Liver (tissue), 9 donors: ENCODE results near the gene DNAJC6. TPM values are rescaled to one million over a fixed set of nuclear protein-coding genes. Genes with fewer than 3 reads are reported as not detected.

Experiments
- DNase-seq: peaks from one replicate; pipeline ENCODE4 v3.0.0-alpha.2; 2017; ENCODE audit warnings: low spot score
- H3K27ac ChIP-seq, 2 donors: one replicate each; pipeline ENCODE4 v1.7.0; 2013; ENCODE audit warnings: inconsistent platforms in 2 of 2, low read length in 2 of 2, control low read depth in 1 of 2, low read depth in 1 of 2, mild to moderate bottlenecking in 1 of 2
- H3K27me3 ChIP-seq, 4 donors: one replicate each; pipeline versions ENCODE4 v1.6.1 to v1.7.0; 2013; ENCODE audit warnings: low read length in 3 of 4, inconsistent platforms in 1 of 4, mild to moderate bottlenecking in 1 of 4, moderate library complexity in 1 of 4; ENCODE audit not compliant: control insufficient read depth in 4 of 4, insufficient read depth in 4 of 4
- H3K36me3 ChIP-seq, 4 donors: one replicate each; pipeline versions ENCODE4 v1.6.1 to v1.7.0; 2013; ENCODE audit warnings: low read length in 3 of 4, mild to moderate bottlenecking in 3 of 4, low read depth in 1 of 4, moderate library complexity in 1 of 4; ENCODE audit not compliant: control insufficient read depth in 4 of 4, insufficient read depth in 3 of 4
- H3K4me1 ChIP-seq, 4 donors: one replicate each; pipeline versions ENCODE4 v1.6.1 to v1.7.0; 2013; ENCODE audit warnings: low read length in 3 of 4, mild to moderate bottlenecking in 3 of 4, moderate library complexity in 1 of 4; ENCODE audit not compliant: control insufficient read depth in 4 of 4, insufficient read depth in 4 of 4
- H3K4me3 ChIP-seq, 3 donors: one replicate each; pipeline versions ENCODE4 v1.6.1 to v1.7.0; 2013; ENCODE audit warnings: low read length in 3 of 3, control low read depth in 1 of 3, low read depth in 1 of 3, mild to moderate bottlenecking in 1 of 3
- H3K9ac ChIP-seq, 2 donors: one replicate each; pipeline ENCODE4 v1.7.0; 2013; ENCODE audit warnings: low read length in 2 of 2, mild to moderate bottlenecking in 2 of 2, moderate library complexity in 2 of 2, control low read depth in 1 of 2, low read depth in 1 of 2
- H3K9me3 ChIP-seq, 4 donors: one replicate each; pipeline versions ENCODE4 v1.6.1 to v1.7.0; 2013; ENCODE audit warnings: low read length in 3 of 4; ENCODE audit not compliant: control insufficient read depth in 4 of 4
- EGR1 ChIP-seq, 2 donors: IDR thresholded peaks; 2 replicates each; pipeline ENCODE4 v1.6.1; 2016 to 2018; ENCODE audit warnings: antibody characterized with exemption in 2 of 2, low read depth in 2 of 2
- FOXA1 ChIP-seq: IDR thresholded peaks from 2 replicates; pipeline ENCODE4 v1.6.1; 2016; ENCODE audit warnings: antibody characterized with exemption
- FOXA2 ChIP-seq: IDR thresholded peaks from 2 replicates; pipeline ENCODE4 v1.6.1; 2016; ENCODE audit warnings: antibody characterized with exemption
- GABPA ChIP-seq, 2 donors: IDR thresholded peaks in 1 of 2; conservative IDR thresholded peaks in 1 of 2; 2 replicates each; pipeline ENCODE4 v1.6.1; 2016; ENCODE audit warnings: antibody characterized with exemption in 2 of 2, mild to moderate bottlenecking in 1 of 2, moderate library complexity in 1 of 2
- HNF4A ChIP-seq, 2 donors: conservative IDR thresholded peaks; 2 replicates each; pipeline ENCODE4 v1.6.1; 2016; ENCODE audit warnings: antibody characterized with exemption in 2 of 2, mild to moderate bottlenecking in 2 of 2
- HNF4G ChIP-seq: IDR thresholded peaks from 2 replicates; pipeline ENCODE4 v1.6.1; 2016; ENCODE audit warnings: antibody characterized with exemption
- JUND ChIP-seq, 2 donors: IDR thresholded peaks; 2 replicates each; pipeline ENCODE4 v1.6.1; 2016; ENCODE audit warnings: antibody characterized with exemption in 2 of 2
- NR2F2 ChIP-seq: IDR thresholded peaks from 2 replicates; pipeline ENCODE4 v1.6.1; 2016; ENCODE audit warnings: antibody characterized with exemption
- RAD21 ChIP-seq, 2 donors: IDR thresholded peaks; 2 replicates each; pipeline ENCODE4 v1.6.1; 2016; ENCODE audit warnings: antibody characterized with exemption in 2 of 2, mild to moderate bottlenecking in 2 of 2
- RXRA ChIP-seq, 2 donors: IDR thresholded peaks; 2 replicates each; pipeline ENCODE4 v1.6.1; 2017 to 2018; ENCODE audit warnings: antibody characterized with exemption in 2 of 2, mild to moderate bottlenecking in 1 of 2
- SP1 ChIP-seq: IDR thresholded peaks from 2 replicates; pipeline ENCODE4 v1.6.1; 2018; ENCODE audit warnings: antibody characterized with exemption, mild to moderate bottlenecking
- TAF1 ChIP-seq: conservative IDR thresholded peaks from 2 replicates; pipeline ENCODE4 v1.6.1; 2016; ENCODE audit warnings: antibody characterized with exemption, mild to moderate bottlenecking
- YY1 ChIP-seq: IDR thresholded peaks from 2 replicates; pipeline ENCODE4 v1.6.1; 2016; ENCODE audit warnings: antibody characterized with exemption, mild to moderate bottlenecking
- WGBS: extraction: QIAGEN DNeasy Blood & Tissue Kit; methylation state at CpG from one replicate; pipeline ENCODE4 v1.1.7; 2013; 5-methylcytosine and 5-hydroxymethylcytosine counted together
- polyA plus RNA-seq, 2 donors: library from polyadenylated mRNA; stranded (reverse) in 1 of 2; unstranded in 1 of 2; fragments of 200-250 nt in 1 of 2; fragments of >200 nt in 1 of 2; fragmentation: Nextera tagmentation in 1 of 2; extraction: Ambion mirVana in 1 of 2; gene quantifications; one replicate each; pipeline versions ENCODE4 v1.2.1 to v1.2.3, GENCODE V29; 2013 to 2015
- total RNA-seq, 2 donors: library from RNA; depleted of rRNA; stranded (reverse); fragments of >200 nt; gene quantifications; one replicate each; pipeline ENCODE4 v1.2.3, GENCODE V29; 2014
- TF ChIP-seq, protein P1 (sequence below): IDR thresholded peaks from 2 replicates; pipeline ENCODE4 v1.6.1; 2016; ENCODE audit warnings: antibody characterized with exemption
- TF ChIP-seq, protein P2 (sequence below): IDR thresholded peaks from 2 replicates; pipeline ENCODE4 v1.6.1; 2016; ENCODE audit warnings: antibody characterized with exemption
- TF ChIP-seq, protein P3 (sequence below): fragments of 150-350 bp; IDR thresholded peaks from 2 replicates; pipeline ENCODE4 v1.5.1; 2017; ENCODE audit warnings: improper control_type of control experiment, low read depth, low read length; ENCODE audit not compliant: missing input control
- TF ChIP-seq, protein P4 (sequence below): IDR thresholded peaks from 2 replicates; pipeline ENCODE4 v1.6.1; 2016; ENCODE audit warnings: antibody characterized with exemption, mild to moderate bottlenecking
- TF ChIP-seq, protein P5 (sequence below): IDR thresholded peaks from 2 replicates; pipeline ENCODE4 v1.6.1; 2016; ENCODE audit warnings: antibody characterized with exemption
- donor health status: healthy.
- donor health status: healthy.
- donor health status: healthy.
- donor health status: healthy.
- donor health status: healthy.

The DNAJC6 gene
- total and polyA plus RNA-seq, 4 donors: 0.15 to 35.0 (median 0.30) TPM

DNA sequence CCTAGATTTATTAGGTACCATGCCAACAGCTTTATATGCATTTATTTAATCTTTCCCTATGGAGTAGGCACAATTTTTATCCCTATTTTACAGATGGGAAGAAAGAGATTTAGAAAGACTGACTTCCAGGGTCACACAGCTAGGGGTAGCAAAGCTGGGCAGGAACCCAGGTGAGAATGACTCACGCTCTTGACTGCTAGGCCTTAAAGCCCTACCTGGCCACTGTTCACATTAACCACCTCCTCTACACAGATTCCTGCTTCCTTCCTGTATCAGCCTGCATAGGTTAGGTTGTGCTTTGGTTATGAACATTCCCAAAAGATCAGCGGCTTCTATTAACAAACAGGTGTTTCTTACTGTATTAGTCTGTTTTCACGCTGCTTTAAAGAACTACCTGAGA, 53.2 kb downstream of the DNAJC6 start (continued):
- TF ChIP-seq, protein P1, sequence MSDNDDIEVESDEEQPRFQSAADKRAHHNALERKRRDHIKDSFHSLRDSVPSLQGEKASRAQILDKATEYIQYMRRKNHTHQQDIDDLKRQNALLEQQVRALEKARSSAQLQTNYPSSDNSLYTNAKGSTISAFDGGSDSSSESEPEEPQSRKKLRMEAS: no peak
- TF ChIP-seq HNF4G (no peak), RXRA (IDR thresholded peaks at IDR 0.05) (no peak), RAD21 (IDR thresholded peaks at IDR 0.05) (no peak)
- TF ChIP-seq, protein P2, sequence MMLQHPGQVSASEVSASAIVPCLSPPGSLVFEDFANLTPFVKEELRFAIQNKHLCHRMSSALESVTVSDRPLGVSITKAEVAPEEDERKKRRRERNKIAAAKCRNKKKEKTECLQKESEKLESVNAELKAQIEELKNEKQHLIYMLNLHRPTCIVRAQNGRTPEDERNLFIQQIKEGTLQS: no peak

DNA sequence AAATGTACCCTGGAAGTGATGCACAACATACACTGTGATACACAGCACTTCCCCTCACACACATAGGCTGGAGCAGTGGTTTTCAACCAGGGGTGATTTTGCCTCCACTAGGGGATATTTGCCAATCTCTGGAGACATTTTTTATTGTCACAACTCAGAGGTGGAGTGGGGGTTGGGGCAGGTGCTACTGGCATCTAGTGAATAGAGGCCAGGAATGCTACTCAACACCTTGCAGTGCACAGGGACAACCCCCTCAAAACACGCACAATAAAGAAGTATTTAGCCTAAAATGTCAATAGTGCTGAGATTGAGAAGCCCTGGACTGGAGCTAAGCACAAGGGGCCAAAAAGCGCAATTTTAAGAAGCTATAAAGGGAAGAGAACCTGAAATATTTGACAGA, 54.1 kb downstream of the DNAJC6 start:
- H3K9ac ChIP-seq: no peak overlapping the region
- no peaks in the 10 kb centered on the region for H3K9me3 ChIP-seq
- no peak overlapping the region for H3K27ac ChIP-seq
- no peak overlapping the region for H3K4me3 ChIP-seq
- no peak for DNase-seq
- no peaks in the 10 kb centered on the region for H3K27me3 ChIP-seq
- H3K36me3 ChIP-seq: no peaks in the 10 kb centered on the region
- WGBS: 93% methylated on average over 2 of the region's 2 CpGs
- H3K4me1 ChIP-seq: no peaks in the 10 kb centered on the region
- TF ChIP-seq YY1 (no peak), GABPA (IDR thresholded peaks at IDR 0.05 in 1 of 2, conservative IDR thresholded peaks at IDR 0.05 in 1 of 2) (no peak), HNF4A (conservative IDR thresholded peaks at IDR 0.05) (no peak), FOXA2 (no peak), NR2F2 (no peak), JUND (IDR thresholded peaks at IDR 0.05) (no peak), FOXA1 (no peak), RXRA (IDR thresholded peaks at IDR 0.05) (no peak), RAD21 (IDR thresholded peaks at IDR 0.05) (no peak), TAF1 (no peak), HNF4G (no peak), SP1 (no peak), EGR1 (IDR thresholded peaks at IDR 0.05; ENCODE audit: low read depth in 2 of 2) (no peak)
- TF ChIP-seq, protein P3, sequence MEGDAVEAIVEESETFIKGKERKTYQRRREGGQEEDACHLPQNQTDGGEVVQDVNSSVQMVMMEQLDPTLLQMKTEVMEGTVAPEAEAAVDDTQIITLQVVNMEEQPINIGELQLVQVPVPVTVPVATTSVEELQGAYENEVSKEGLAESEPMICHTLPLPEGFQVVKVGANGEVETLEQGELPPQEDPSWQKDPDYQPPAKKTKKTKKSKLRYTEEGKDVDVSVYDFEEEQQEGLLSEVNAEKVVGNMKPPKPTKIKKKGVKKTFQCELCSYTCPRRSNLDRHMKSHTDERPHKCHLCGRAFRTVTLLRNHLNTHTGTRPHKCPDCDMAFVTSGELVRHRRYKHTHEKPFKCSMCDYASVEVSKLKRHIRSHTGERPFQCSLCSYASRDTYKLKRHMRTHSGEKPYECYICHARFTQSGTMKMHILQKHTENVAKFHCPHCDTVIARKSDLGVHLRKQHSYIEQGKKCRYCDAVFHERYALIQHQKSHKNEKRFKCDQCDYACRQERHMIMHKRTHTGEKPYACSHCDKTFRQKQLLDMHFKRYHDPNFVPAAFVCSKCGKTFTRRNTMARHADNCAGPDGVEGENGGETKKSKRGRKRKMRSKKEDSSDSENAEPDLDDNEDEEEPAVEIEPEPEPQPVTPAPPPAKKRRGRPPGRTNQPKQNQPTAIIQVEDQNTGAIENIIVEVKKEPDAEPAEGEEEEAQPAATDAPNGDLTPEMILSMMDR: no peak
- TF ChIP-seq, protein P4, sequence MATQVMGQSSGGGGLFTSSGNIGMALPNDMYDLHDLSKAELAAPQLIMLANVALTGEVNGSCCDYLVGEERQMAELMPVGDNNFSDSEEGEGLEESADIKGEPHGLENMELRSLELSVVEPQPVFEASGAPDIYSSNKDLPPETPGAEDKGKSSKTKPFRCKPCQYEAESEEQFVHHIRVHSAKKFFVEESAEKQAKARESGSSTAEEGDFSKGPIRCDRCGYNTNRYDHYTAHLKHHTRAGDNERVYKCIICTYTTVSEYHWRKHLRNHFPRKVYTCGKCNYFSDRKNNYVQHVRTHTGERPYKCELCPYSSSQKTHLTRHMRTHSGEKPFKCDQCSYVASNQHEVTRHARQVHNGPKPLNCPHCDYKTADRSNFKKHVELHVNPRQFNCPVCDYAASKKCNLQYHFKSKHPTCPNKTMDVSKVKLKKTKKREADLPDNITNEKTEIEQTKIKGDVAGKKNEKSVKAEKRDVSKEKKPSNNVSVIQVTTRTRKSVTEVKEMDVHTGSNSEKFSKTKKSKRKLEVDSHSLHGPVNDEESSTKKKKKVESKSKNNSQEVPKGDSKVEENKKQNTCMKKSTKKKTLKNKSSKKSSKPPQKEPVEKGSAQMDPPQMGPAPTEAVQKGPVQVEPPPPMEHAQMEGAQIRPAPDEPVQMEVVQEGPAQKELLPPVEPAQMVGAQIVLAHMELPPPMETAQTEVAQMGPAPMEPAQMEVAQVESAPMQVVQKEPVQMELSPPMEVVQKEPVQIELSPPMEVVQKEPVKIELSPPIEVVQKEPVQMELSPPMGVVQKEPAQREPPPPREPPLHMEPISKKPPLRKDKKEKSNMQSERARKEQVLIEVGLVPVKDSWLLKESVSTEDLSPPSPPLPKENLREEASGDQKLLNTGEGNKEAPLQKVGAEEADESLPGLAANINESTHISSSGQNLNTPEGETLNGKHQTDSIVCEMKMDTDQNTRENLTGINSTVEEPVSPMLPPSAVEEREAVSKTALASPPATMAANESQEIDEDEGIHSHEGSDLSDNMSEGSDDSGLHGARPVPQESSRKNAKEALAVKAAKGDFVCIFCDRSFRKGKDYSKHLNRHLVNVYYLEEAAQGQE: no peak
- TF ChIP-seq, protein P5, sequence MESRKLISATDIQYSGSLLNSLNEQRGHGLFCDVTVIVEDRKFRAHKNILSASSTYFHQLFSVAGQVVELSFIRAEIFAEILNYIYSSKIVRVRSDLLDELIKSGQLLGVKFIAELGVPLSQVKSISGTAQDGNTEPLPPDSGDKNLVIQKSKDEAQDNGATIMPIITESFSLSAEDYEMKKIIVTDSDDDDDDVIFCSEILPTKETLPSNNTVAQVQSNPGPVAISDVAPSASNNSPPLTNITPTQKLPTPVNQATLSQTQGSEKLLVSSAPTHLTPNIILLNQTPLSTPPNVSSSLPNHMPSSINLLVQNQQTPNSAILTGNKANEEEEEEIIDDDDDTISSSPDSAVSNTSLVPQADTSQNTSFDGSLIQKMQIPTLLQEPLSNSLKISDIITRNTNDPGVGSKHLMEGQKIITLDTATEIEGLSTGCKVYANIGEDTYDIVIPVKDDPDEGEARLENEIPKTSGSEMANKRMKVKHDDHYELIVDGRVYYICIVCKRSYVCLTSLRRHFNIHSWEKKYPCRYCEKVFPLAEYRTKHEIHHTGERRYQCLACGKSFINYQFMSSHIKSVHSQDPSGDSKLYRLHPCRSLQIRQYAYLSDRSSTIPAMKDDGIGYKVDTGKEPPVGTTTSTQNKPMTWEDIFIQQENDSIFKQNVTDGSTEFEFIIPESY: no peak
- TF ChIP-seq, protein P2: no peak
- TF ChIP-seq, protein P1: no peak
